ENCODE results near the gene ELOVL1.

GRCh38 chr1:43360616-43361015 is 7.2 kb downstream of the ELOVL1 start:
- TF ChIP-seq ARNT (IDR thresholded peaks at IDR 0.05) (no peak), SUZ12 (IDR thresholded peaks at IDR 0.05) (no peak)
- TF ChIP-seq, protein P1, sequence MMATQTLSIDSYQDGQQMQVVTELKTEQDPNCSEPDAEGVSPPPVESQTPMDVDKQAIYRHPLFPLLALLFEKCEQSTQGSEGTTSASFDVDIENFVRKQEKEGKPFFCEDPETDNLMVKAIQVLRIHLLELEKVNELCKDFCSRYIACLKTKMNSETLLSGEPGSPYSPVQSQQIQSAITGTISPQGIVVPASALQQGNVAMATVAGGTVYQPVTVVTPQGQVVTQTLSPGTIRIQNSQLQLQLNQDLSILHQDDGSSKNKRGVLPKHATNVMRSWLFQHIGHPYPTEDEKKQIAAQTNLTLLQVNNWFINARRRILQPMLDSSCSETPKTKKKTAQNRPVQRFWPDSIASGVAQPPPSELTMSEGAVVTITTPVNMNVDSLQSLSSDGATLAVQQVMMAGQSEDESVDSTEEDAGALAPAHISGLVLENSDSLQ (IDR thresholded peaks at IDR 0.05) = no peak
